ENCODE data around the gene FBXO48.
"Not testable (repeated sequence)": the region's sequence is repeated elsewhere in the genome, so short reads cannot be mapped to it uniquely, and the experiment has no call there.

FBXO48 gene

GRCh38 chr2:68469935-68470334 is 2.8 kb upstream of the FBXO48 start:
- DNase-seq = no peak

DNA sequence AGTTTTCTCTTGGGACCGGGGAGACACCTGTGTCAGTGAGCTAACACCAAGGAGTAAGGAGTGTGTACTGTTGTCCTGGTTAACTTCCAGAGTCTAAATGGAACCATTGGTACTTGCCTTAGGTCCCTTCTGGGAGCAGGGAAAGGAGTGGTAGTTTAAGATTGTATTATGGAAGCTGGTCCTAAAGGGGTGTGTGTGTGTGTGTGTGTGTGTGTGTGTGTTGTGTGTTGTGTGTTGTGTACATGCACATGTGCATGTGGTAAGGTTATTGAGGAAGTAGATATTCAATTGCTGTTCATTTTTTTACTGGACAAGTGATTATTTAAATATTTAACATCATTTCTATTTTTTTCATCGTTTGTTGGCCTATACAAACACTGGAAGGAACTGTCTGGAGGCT is 1.7 kb upstream of the FBXO48 start:
- no peak for DNase-seq

GRCh38 chr2:68466778-68467076 is 367 bp downstream of the FBXO48 start:
- no peak for DNase-seq

GRCh38 chr2:68466361-68466777 is 725 bp downstream of the FBXO48 start:
- no peak for DNase-seq

DNA sequence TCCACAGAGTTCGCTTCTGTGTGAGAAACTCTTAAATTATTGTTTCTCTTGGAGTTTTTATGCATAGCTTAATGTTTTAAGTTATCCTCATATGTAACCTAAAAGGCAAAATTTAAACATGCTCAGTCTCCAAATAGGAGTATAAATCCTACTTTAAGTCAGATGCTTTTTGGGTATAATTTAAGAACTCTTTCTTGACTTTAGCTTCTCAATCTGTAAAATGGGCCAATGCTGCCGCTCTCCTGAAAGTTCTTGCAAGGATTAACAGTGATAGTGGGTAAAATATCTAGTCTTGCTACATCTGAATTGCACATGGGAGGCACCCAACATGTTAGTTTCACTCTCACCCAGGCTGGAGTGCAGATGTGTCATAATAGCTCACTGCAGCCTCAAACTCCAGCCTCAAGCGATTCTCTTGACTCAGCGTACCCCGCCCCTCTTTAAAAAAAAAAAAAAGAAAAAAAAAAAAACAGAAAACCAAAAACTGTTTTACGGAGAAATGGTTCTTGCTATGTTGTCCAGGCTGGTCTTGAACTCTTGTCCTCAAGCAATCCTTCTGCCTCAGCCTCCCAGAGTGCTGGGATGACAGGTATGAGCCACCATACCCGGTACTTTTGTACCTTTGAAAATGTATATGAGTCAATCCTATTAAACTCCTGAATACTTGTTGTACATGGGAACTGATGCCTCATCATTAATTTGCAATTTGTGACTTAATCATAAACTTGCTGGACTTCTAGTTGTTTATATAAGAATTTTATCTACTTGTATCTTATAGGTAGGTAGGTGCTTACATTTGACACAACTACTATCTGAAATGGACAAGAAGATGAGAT is 1.8 kb downstream of the FBXO48 start:
- no peak for DNase-seq

GRCh38 chr2:68464651-68465050 is 2.4 kb downstream of the FBXO48 start:
- DNase-seq = no peak

- peak; percentile 10 for DNase-seq
Measured at GRCh38 chr2:68463287-68463877, 3.7 kb downstream of the FBXO48 start.

DNA sequence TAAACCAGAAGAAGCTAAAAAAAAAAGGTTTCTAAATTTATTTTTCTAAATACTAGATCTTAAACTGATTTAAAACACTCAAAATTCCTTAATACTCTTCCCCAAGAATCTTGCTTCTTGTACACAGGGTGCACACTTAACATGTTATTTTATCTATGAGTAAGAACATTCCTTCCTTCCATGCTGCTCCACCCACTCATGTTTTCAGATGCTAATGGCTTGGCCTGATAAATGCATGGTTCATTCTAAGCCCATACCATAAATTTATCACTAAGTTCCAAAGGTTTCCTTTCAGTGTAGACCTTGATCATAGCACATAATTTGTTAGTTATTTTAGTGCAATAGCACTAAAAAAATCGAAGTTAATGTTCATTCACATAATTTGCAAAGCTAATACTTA is 8.1 kb downstream of the FBXO48 start:
- DNase-seq = no peak

- DNase-seq = no peak
Measured at GRCh38 chr2:68456198-68456597, 10.9 kb downstream of the FBXO48 start.

- DNase-seq = no peak
Measured at GRCh38 chr2:68454719-68455118, 12.4 kb downstream of the FBXO48 start.

- DNase-seq = no peak
Measured at GRCh38 chr2:68453761-68454360, 13.2 kb downstream of the FBXO48 start.

DNA sequence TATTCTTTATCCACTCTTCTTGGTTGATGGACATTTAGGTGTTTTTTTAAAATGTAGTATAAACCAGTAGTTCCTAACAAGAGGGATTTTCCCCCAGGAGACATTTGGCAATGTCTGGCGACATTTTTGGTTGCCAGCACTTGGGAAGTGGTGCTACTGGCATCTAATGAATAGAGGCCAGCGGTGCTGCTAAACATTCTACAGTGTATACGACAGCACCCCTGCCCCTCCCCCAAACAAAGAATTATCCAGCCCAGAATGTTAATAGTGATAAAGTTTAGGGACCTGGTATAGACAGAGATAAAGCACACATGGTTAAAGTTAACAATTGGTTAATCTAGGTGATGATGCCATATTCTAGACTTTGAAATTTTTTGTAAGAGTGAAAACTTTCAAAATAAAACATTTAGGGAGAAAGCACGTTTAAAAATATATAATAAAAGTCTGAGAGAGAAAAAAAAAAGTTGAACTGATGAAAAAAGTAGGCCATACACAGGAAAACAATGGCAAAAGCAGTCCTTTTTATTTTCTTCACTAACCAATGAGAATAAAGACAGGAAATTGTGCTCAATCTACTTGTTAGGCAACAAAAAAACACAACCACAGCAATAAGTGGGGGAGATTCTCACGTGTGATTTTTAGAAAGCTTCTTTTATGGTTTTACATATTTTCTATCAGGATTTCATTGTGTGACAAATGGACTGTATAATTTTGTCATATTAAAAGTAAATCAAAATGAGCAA is 14.8 kb downstream of the FBXO48 start:
- DNase-seq = no peak

GRCh38 chr2:68448671-68449653 is 18.1 kb downstream of the FBXO48 start:
- DNase-seq = no peak

DNA sequence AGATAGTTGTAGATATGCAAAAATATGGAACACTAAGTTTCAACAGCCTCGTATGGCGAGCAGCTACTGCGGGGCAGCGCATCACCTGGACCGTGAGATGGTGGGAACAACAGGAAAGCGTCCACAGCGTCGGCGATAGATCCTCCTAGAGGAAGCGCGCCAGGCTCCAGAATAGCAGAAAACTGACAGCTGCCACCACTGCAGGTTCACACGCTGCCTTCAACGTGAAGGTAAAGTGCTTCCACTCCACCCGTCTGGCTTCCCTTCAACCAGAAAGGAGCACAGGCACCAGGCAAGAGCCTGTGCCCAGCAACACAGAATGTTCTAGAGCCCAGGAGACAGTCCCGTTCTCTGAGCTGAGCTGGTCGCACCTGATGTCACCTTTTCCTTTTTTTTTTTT is 20.0 kb downstream of the FBXO48 start:
- no peak for DNase-seq

GRCh38 chr2:68446425-68446824 is 20.7 kb downstream of the FBXO48 start:
- DNase-seq = not testable (repeated sequence)

GRCh38 chr2:68441994-68442322 is 25.1 kb downstream of the FBXO48 start:
- no peak for DNase-seq

DNA sequence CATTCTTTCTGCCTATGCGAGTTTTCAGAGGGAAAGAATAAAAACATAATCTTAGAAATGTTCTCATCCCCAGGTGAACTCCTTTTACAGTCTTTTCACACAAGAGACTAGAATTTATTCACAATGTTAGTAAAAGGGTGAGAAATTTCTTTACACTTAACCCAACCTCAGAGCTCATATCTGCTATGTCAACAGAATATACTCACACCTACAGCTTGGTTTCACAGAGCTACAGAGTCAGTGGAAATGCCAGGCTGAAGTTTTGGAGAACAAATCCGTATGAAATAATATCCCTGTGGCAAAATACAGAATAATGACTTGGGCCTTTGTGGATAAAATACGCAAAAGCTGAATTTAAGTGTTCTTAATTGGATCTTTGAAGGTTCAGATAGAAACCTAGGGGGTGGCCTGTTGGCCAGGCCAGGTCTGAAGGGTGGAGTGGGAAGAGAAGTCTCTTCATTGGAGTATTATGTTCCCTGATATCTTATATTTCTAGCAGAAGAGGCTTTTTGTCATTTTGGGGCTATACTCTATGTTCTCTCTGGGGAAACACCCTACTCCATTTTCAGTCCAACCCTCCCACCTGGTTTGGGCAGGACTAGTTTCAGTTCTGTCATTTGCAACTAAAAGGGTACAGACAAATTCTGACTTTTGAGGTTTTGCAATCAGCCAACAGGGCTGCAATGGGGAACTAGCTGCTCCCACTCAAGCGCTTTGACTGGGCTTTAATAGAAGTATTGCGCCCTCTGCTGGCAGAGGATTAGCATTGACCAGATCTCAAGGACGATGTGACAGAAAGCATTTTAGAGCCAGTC is 25.7 kb downstream of the FBXO48 start:
- peak; percentile 76 for DNase-seq

DNA sequence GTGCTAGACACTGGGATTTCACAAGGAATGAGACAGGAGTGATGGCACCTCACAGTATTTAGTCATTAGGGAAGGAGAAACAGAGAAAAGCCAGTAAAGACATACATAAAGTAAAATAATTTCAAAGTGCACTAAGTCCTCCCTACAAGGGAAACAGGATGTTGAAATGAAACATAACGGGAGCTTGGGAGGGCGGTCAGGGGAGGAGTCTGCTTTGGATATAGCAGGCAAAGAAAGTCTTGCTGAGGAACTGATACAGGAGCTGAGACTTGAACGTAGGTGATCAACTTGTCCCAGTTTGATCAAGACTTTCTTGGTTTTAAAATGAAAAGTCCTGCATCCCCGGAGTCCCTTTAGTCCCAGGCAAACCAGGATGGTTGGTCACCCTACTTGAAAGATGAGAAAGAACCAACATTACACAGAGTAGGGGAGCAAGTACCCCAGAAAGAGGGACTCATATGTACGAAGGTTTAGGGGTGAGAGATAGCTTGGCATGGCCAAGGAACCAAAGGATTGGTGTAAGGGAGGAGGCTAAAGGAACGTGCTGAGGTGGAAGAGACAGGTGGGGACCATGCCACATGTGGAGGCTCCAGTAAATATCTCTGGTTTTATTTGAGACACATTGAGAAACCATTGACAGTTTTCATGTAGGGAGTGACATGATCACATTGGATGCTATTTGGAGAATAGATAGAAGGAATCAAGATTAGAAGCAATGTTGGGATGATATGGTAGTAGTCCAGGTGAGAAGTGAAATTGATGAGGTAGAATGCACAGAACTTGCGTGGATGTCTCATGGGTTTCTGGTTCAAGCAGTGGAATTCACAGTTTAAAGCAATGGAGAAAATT is 28.4 kb downstream of the FBXO48 start:
- DNase-seq = no peak

GRCh38 chr2:68436270-68436669 is 30.8 kb downstream of the FBXO48 start:
- DNase-seq = no peak

- no peak for DNase-seq
Measured at GRCh38 chr2:68435615-68436014, 31.5 kb downstream of the FBXO48 start.

- no peak for DNase-seq
Measured at GRCh38 chr2:68434981-68435380, 32.1 kb downstream of the FBXO48 start.
